B cell (primary cell): ENCODE data around the gene DSCAML1. TPM values are rescaled to one million over a fixed set of nuclear protein-coding genes. Genes with fewer than 3 reads are reported as not detected.

ENCODE experiments used
- ATAC-seq: fragments of 200-7000 bp; cut with Tn5 transposase; one replicate; pipeline ENCODE4 v1.10.0; 2021; ENCODE audit warnings: low read depth, mild to moderate bottlenecking, moderate number of reproducible peaks, moderate library complexity
- CTCF ChIA-PET: fragments of 350-600 bp; sonication (Branson Sonifier 250); formaldehyde crosslinking; loops from one replicate; lab custom pipeline; 2021; ENCODE audit warnings: antibody characterized with exemption, inconsistent platforms; lab: Charles Lee
- POLR2A ChIA-PET: fragments of 350-600 bp; sonication (Branson Sonifier 250); formaldehyde crosslinking; loops from one replicate; lab custom pipeline; 2021; ENCODE audit warnings: antibody characterized with exemption; lab: Charles Lee
- DNase-seq: peaks from one replicate; pipeline ENCODE4 v3.0.0; 2013
- H2AFZ ChIP-seq: 2 replicates; pipeline ENCODE4 v1.6.1; 2012; ENCODE audit warnings: mild to moderate bottlenecking, low read depth, low read length; ENCODE audit not compliant: insufficient read depth, poor library complexity, severe bottlenecking
- H3K27ac ChIP-seq, 2 donors: 1 replicate in 1 of 2; 2 replicates in 1 of 2; pipeline ENCODE4 v1.5.1; 2012 to 2013; ENCODE audit warnings: low read length in 2 of 2, mild to moderate bottlenecking in 2 of 2, moderate library complexity in 1 of 2
- H3K27me3 ChIP-seq, 4 experiments: fragments of 200-600 bp in 1 of 4; sonication (generic) in 1 of 4; replicated peaks in 1 of 4; 1 replicate in 2 of 4; 2 replicates in 2 of 4; pipeline versions ENCODE4 v1.6.1 to v1.7.0; 2013 to 2016; ENCODE audit warnings: low read length in 3 of 4, mild to moderate bottlenecking in 2 of 4, mixed read lengths in 1 of 4, moderate library complexity in 1 of 4; ENCODE audit not compliant: insufficient read depth in 4 of 4, control insufficient read depth in 3 of 4; ENCODE audit errors: control extremely low read depth in 1 of 4
- H3K36me3 ChIP-seq, 2 experiments: replicated peaks in 1 of 2; 1 replicate in 1 of 2; 2 replicates in 1 of 2; pipeline versions ENCODE4 v1.6.1 to v1.7.1; 2013; ENCODE audit warnings: low read length in 1 of 2; ENCODE audit not compliant: insufficient read depth in 2 of 2, control insufficient read depth in 1 of 2; ENCODE audit errors: control extremely low read depth in 1 of 2, extremely low read depth in 1 of 2
- H3K4me1 ChIP-seq, 2 donors: fragments of 200-600 bp in 1 of 2; sonication (generic) in 1 of 2; 1 replicate in 1 of 2; 2 replicates in 1 of 2; pipeline versions ENCODE4 v1.5.1 to v1.6.1; 2013 to 2017; ENCODE audit warnings: low read length in 2 of 2; ENCODE audit not compliant: control insufficient read depth in 2 of 2, insufficient read depth in 2 of 2
- H3K4me2 ChIP-seq: replicated peaks from 2 replicates; pipeline ENCODE3; 2012; ENCODE audit warnings: mild to moderate bottlenecking, low read depth, low read length; ENCODE audit not compliant: poor library complexity, severe bottlenecking
- H3K4me3 ChIP-seq, 5 experiments: fragments of 200-600 bp in 1 of 5; sonication (generic) in 1 of 5; 1 replicate in 3 of 5; 2 replicates in 2 of 5; pipeline versions ENCODE4 v1.5.1 to v1.7.0; 2011 to 2016; ENCODE audit warnings: low read length in 4 of 5, mild to moderate bottlenecking in 4 of 5, low read depth in 2 of 5, control low read depth in 1 of 5, moderate library complexity in 1 of 5; ENCODE audit not compliant: insufficient read depth in 1 of 5; ENCODE audit errors: control extremely low read depth in 1 of 5, extremely low read depth in 1 of 5
- H3K79me2 ChIP-seq: fragments of 200-600 bp; sonication (generic); one replicate; pipeline ENCODE4 v1.6.0; 2016; ENCODE audit warnings: low read length; ENCODE audit not compliant: control insufficient read depth, insufficient read depth
- H3K9ac ChIP-seq: fragments of 200-600 bp; sonication (generic); 2 replicates; pipeline ENCODE4 v1.6.1; 2017; ENCODE audit warnings: mild to moderate bottlenecking, low read length, moderate library complexity
- H3K9me3 ChIP-seq, 3 donors: one replicate each; pipeline versions ENCODE4 v1.6.1 to v1.7.1; 2013; ENCODE audit warnings: low read length in 2 of 3; ENCODE audit not compliant: control insufficient read depth in 2 of 3, insufficient read depth in 1 of 3; ENCODE audit errors: control extremely low read depth in 1 of 3
- H4K20me1 ChIP-seq: 2 replicates; pipeline ENCODE4 v1.6.0; 2012; ENCODE audit warnings: mild to moderate bottlenecking, low read length; ENCODE audit not compliant: insufficient read depth, control insufficient read depth, poor library complexity, severe bottlenecking
- H3K27ac Mint-ChIP-seq: one replicate; pipeline ENCODE4 v1.8.0; 2021; ENCODE audit warnings: mixed read lengths
- H3K27me3 Mint-ChIP-seq: one replicate; pipeline ENCODE4 v1.8.0; 2021; ENCODE audit warnings: mixed read lengths
- H3K4me1 Mint-ChIP-seq: one replicate; pipeline ENCODE4 v1.8.0; 2021; ENCODE audit warnings: mixed read lengths
- H3K4me3 Mint-ChIP-seq: one replicate; pipeline ENCODE4 v1.8.0; 2021; ENCODE audit warnings: mixed read lengths
- H3K9me3 Mint-ChIP-seq: one replicate; pipeline ENCODE4 v1.8.0; 2022; ENCODE audit warnings: mixed read lengths; ENCODE audit not compliant: insufficient read depth
- CTCF ChIP-seq: fragments of 200-600 bp; IDR thresholded peaks from one replicate; pipeline ENCODE4 v1.8.0; 2022; ENCODE audit warnings: antibody characterized with exemption, mild to moderate bottlenecking
- EZH2 ChIP-seq: IDR thresholded peaks from 2 replicates; pipeline ENCODE4 v1.6.1; 2012; ENCODE audit warnings: borderline replicate concordance, low read depth, mild to moderate bottlenecking, moderate library complexity, low read length; ENCODE audit not compliant: insufficient read depth, poor library complexity, severe bottlenecking
- WGBS: methylation state at CpG from one replicate; pipeline ENCODE4 v1.1.5; 2013; ENCODE audit warnings: missing lambda C conversion rate; ENCODE audit not compliant: insufficient coverage; 5-methylcytosine and 5-hydroxymethylcytosine counted together
- intact Hi-C: fragments of 100-400 bp; cut with micrococcal nuclease; formaldehyde crosslinking; loops from one replicate; pipeline ENCODE4 v1.10.0; 2022
- polyA plus RNA-seq: library from polyadenylated mRNA; depleted of rRNA; stranded (reverse); fragments of >200 nt; gene quantifications from 2 replicates; pipeline ENCODE4 v1.2.3, GENCODE V29; 2012
- total RNA-seq, 2 donors: library from RNA; stranded (reverse); fragments of 120-200 nt in 1 of 2; gene quantifications; 1 replicate in 1 of 2; 2 replicates in 1 of 2; pipeline versions ENCODE4 v1.2.3 to v1.2.4, GENCODE V29; 2013 to 2022

Gene DSCAML1
- total and polyA plus RNA-seq, 2 donors (not counting 1 experiment from before 2014, with no cell fraction given), result 1.2 to 6.2 TPM

GRCh38 chr11:117792241-117792640 lies 4.8 kb downstream of the DSCAML1 start:
- ATAC-seq (no peak), DNase-seq (no peak)
- Histone ChIP-seq H3K79me2 (no peaks in the 10 kb centered on the region), H3K27me3 (peaks cover 0 to 51% (median 33%) of the 10 kb centered on the region in 4 experiments), H4K20me1 (peaks cover 9% of the 10 kb centered on the region), H3K36me3 (no peaks in the 10 kb centered on the region), H3K27ac (no peak overlapping the region), H3K9me3 (peaks cover 0 to 9% (median 0%) of the 10 kb centered on the region in 3 donors), H3K4me2 (no peak overlapping the region), H3K9ac (no peak overlapping the region), H2AFZ (no peak overlapping the region), H3K4me3 (no peak overlapping the region), H3K4me1 (peaks cover 21 to 30% of the 10 kb centered on the region in 2 donors)
- TF ChIP-seq CTCF, result no peak
- no peak for TF ChIP-seq EZH2
- no peak overlapping the region for H3K27ac Mint-ChIP-seq
- CTCF ChIA-PET, result interaction anchor here (1.6 kb wide), 1 partner anchor 15 kb away, joined by 7 read pairs; no protein-coding TSS in a partner anchor
- H3K9me3 Mint-ChIP-seq, result no peaks in the 10 kb centered on the region
- no peak overlapping the region for H3K4me3 Mint-ChIP-seq
- intact Hi-C loops, result no loop called here
- POLR2A ChIA-PET, result no interaction called here
- H3K4me1 Mint-ChIP-seq, result peaks cover 16% of the 10 kb centered on the region
- WGBS, result 68% methylated on average over 2 of the region's 5 CpGs
- H3K27me3 Mint-ChIP-seq, result peaks cover 72% of the 10 kb centered on the region

GRCh38 chr11:117790279-117790678 lies 6.7 kb downstream of the DSCAML1 start:
- Histone ChIP-seq H3K36me3 (no peaks in the 10 kb centered on the region), H3K9me3 (no peaks in the 10 kb centered on the region), H3K4me1 (peaks cover 7 to 10% of the 10 kb centered on the region in 2 donors), H3K79me2 (no peaks in the 10 kb centered on the region), H4K20me1 (no peaks in the 10 kb centered on the region), H3K4me3 (no peak overlapping the region), H3K27me3 (peaks cover 0 to 37% (median 27%) of the 10 kb centered on the region in 4 experiments), H3K9ac (no peak overlapping the region), H2AFZ (no peak overlapping the region), H3K27ac (no peak overlapping the region), H3K4me2 (no peak overlapping the region)
- DNase-seq, result no peak
- H3K4me1 Mint-ChIP-seq, result peaks cover 5% of the 10 kb centered on the region
- WGBS, result no CpG with 5 or more reads among the region's 3 CpGs
- POLR2A ChIA-PET, result no interaction called here
- no peaks in the 10 kb centered on the region for H3K9me3 Mint-ChIP-seq
- peaks cover 78% of the 10 kb centered on the region for H3K27me3 Mint-ChIP-seq
- H3K4me3 Mint-ChIP-seq, result no peak overlapping the region
- no peak for ATAC-seq
- intact Hi-C loops, result no loop called here
- H3K27ac Mint-ChIP-seq, result no peak overlapping the region
- CTCF ChIA-PET, result no interaction called here
- TF ChIP-seq CTCF (no peak), EZH2 (no peak)
